GM10248 (cell line): ENCODE measurements around the gene CDNF.
"Not testable (repeated sequence)": the region's sequence is repeated elsewhere in the genome, so short reads cannot be mapped to it uniquely, and the experiment has no call there.

Experiments
- CTCF ChIA-PET: fragments of 300-600 bp; sonication (Branson Sonifier 250); formaldehyde crosslinking; extraction: SDS; loops from one replicate; lab custom pipeline; 2021; ENCODE audit warnings: antibody characterized with exemption; lab: Yijun Ruan, JAX
- POLR2A ChIA-PET: fragments of 350-650 bp; sonication (Branson Sonifier 250); formaldehyde crosslinking; extraction: SDS; loops from one replicate; lab custom pipeline; 2020; ENCODE audit warnings: antibody characterized with exemption; lab: Yijun Ruan, JAX
- DNase-seq: peaks from one replicate; pipeline ENCODE4 v3.0.0; 2012; ENCODE audit errors: extremely low spot score
- TF ChIP-seq, protein P1 (sequence below): IDR thresholded peaks from 2 replicates; pipeline ENCODE4 v1.5.1; 2012; ENCODE audit warnings: mild to moderate bottlenecking, low read depth; ENCODE audit errors: extremely low read depth, missing control alignments, control extremely low read depth

Gene CDNF

GRCh38 chr10:14820010-14820774, 17.6 kb downstream of the CDNF start:
- CTCF ChIA-PET, result interaction anchor here (1.8 kb wide), 1 partner anchor 283 kb away, joined by 4 read pairs; no protein-coding TSS in a partner anchor
- DNase-seq, result no peak

GRCh38 chr10:14816717-14817116, 21.1 kb downstream of the CDNF start:
- CTCF ChIA-PET, DNase-seq, POLR2A ChIA-PET: not testable (repeated sequence)

More at GRCh38 chr10:14820010-14820774, 17.6 kb downstream of the CDNF start:
- POLR2A ChIA-PET, result no interaction called here
- TF ChIP-seq, protein P1, sequence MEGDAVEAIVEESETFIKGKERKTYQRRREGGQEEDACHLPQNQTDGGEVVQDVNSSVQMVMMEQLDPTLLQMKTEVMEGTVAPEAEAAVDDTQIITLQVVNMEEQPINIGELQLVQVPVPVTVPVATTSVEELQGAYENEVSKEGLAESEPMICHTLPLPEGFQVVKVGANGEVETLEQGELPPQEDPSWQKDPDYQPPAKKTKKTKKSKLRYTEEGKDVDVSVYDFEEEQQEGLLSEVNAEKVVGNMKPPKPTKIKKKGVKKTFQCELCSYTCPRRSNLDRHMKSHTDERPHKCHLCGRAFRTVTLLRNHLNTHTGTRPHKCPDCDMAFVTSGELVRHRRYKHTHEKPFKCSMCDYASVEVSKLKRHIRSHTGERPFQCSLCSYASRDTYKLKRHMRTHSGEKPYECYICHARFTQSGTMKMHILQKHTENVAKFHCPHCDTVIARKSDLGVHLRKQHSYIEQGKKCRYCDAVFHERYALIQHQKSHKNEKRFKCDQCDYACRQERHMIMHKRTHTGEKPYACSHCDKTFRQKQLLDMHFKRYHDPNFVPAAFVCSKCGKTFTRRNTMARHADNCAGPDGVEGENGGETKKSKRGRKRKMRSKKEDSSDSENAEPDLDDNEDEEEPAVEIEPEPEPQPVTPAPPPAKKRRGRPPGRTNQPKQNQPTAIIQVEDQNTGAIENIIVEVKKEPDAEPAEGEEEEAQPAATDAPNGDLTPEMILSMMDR, result no peak

DNA sequence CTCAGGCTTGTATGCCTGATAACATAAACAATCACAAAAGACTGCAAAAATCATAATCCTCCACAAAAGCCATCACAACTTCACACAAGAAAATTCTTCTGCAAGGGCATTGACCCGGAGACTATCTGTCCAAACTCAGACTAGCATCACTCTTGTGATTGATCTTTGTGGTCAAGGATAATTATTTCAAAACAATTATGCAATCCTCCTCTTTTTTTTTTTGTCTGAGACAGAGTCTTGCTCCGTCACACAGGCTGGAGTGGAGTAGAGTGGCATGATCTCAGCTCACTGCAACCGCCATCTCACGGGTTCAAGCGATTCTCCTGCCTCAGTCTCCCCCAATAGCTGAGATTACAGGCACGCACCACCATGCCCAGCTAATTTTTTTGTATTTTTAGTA, 22.2 kb downstream of the CDNF start:
- no peak for DNase-seq
- ChIA-PET CTCF (interaction anchor here (1.6 kb wide), 1 partner anchor 15 kb away, joined by 5 read pairs; no protein-coding TSS in a partner anchor), POLR2A (no interaction called here)
- TF ChIP-seq, protein P1, result no peak

- DNase-seq, result no peak
- ChIA-PET POLR2A (no interaction called here), CTCF (interaction anchor here (3.4 kb wide), 1 partner anchor 11 kb away, joined by 17 read pairs; no protein-coding TSS in a partner anchor)
- TF ChIP-seq, protein P1, result no peak
Measured at GRCh38 chr10:14812271-14812670, 25.6 kb downstream of the CDNF start.

GRCh38 chr10:14810969-14811953, 26.6 kb downstream of the CDNF start:
- TF ChIP-seq, protein P1, result no peak
- DNase-seq, result no peak
- POLR2A ChIA-PET, result no interaction called here
- CTCF ChIA-PET, result interaction anchor here (1.3 to 3.4 kb wide), 2 partner anchors 12 to 25 kb away, joined by 3 to 17 read pairs; no protein-coding TSS in a partner anchor

DNA sequence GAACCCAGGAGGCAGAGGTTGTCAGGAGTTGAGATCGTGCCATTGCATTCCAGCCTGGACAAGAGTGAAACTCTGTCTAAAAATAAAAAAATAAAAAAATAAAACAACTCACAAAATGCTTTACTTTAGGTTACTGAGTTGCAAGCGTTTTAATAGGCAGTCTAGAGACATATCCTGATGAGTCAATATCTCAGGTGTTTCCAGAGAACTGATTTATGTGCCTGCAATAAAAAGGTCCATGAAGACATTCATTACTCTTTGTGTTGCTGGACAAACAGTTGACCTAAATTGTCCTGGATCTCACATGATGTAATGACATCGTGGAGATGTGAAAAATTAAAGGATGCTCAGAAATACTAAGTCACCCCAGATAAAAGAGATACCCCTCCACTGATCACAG, 31.5 kb downstream of the CDNF start:
- DNase-seq, result no peak
- CTCF ChIA-PET, result no interaction called here
- TF ChIP-seq, protein P1, result no peak

More for the DNA sequence above, 31.5 kb downstream of the CDNF start:
- POLR2A ChIA-PET, result no interaction called here
